CD4-positive, alpha-beta memory T cell (primary cell): ENCODE data around the gene NR2C2AP. TPM values are rescaled to one million over a fixed set of nuclear protein-coding genes. Genes with fewer than 3 reads are reported as not detected.

Experiments used
- CTCF ChIA-PET: fragments of 350-600 bp; sonication (Branson Sonifier 250); formaldehyde crosslinking; loops from one replicate; lab custom pipeline; 2021; ENCODE audit warnings: inconsistent platforms; ENCODE audit not compliant: partially characterized antibody; lab: Charles Lee
- POLR2A ChIA-PET: fragments of 350-600 bp; sonication (Branson Sonifier 250); formaldehyde crosslinking; loops from one replicate; lab custom pipeline; 2021; ENCODE audit not compliant: partially characterized antibody; lab: Charles Lee
- DNase-seq, 5 donors: peaks; one replicate each; pipeline versions ENCODE4 v3.0.0 to v3.0.0-alpha.2; 2020 to 2022; ENCODE audit warnings: mixed read lengths in 1 of 5
- H3K27ac ChIP-seq: one replicate; pipeline ENCODE4 v1.7.0; 2013; ENCODE audit warnings: low read depth, low read length
- H3K27me3 ChIP-seq: 2 replicates; pipeline ENCODE4 v1.7.0; 2013; ENCODE audit warnings: mild to moderate bottlenecking, low read length, moderate library complexity; ENCODE audit not compliant: insufficient read depth
- H3K36me3 ChIP-seq: 2 replicates; pipeline ENCODE4 v1.7.0; 2013; ENCODE audit warnings: mild to moderate bottlenecking, low read length, moderate library complexity; ENCODE audit not compliant: insufficient read depth
- H3K4me1 ChIP-seq: 2 replicates; pipeline ENCODE4 v1.7.0; 2013; ENCODE audit warnings: mild to moderate bottlenecking, low read length, moderate library complexity; ENCODE audit not compliant: insufficient read depth
- H3K4me3 ChIP-seq, 2 donors: one replicate each; pipeline ENCODE4 v1.7.0; 2013; ENCODE audit warnings: low read length in 2 of 2, mild to moderate bottlenecking in 1 of 2
- H3K9me3 ChIP-seq, 2 donors: one replicate each; pipeline ENCODE4 v1.7.0; 2013; ENCODE audit warnings: low read length in 2 of 2, control low read depth in 1 of 2; ENCODE audit not compliant: control insufficient read depth in 1 of 2
- H3K27ac Mint-ChIP-seq, 7 donors: one replicate each; pipeline ENCODE4 v1.8.0; 2020 to 2021; ENCODE audit warnings: mixed read lengths in 7 of 7, mild to moderate bottlenecking in 6 of 7, inconsistent platforms in 3 of 7, moderate library complexity in 3 of 7
- H3K27me3 Mint-ChIP-seq, 2 donors: one replicate each; pipeline ENCODE4 v1.8.0; 2020 to 2021; ENCODE audit warnings: mixed read lengths in 2 of 2
- H3K36me3 Mint-ChIP-seq, 2 donors: one replicate each; pipeline ENCODE4 v1.8.0; 2020 to 2021; ENCODE audit warnings: mixed read lengths in 2 of 2, inconsistent platforms in 1 of 2, mild to moderate bottlenecking in 1 of 2
- H3K4me1 Mint-ChIP-seq, 4 donors: one replicate each; pipeline ENCODE4 v1.8.0; 2020 to 2021; ENCODE audit warnings: mixed read lengths in 4 of 4, mild to moderate bottlenecking in 1 of 4
- H3K4me3 Mint-ChIP-seq, 8 donors: one replicate each; pipeline ENCODE4 v1.8.0; 2020 to 2021; ENCODE audit warnings: mixed read lengths in 8 of 8, mild to moderate bottlenecking in 7 of 8, moderate library complexity in 6 of 8, inconsistent platforms in 3 of 8
- H3K9me3 Mint-ChIP-seq, 8 donors: one replicate each; pipeline ENCODE4 v1.8.0; 2020 to 2021; ENCODE audit warnings: mixed read lengths in 8 of 8, mild to moderate bottlenecking in 5 of 8, inconsistent platforms in 3 of 8, moderate library complexity in 1 of 8
- intact Hi-C: fragments of 100-400 bp; cut with micrococcal nuclease; formaldehyde crosslinking; loops from one replicate; pipeline ENCODE4 v1.15.1; 2023
- polyA plus RNA-seq, 2 donors: library from polyadenylated mRNA; unstranded; fragments of 300-500 nt; fragmentation: Illumina TruSeq; gene quantifications; one replicate each; pipeline ENCODE4 v1.2.3, GENCODE V29; 2021
- total RNA-seq, 2 experiments: library from RNA; stranded (reverse); gene quantifications; one replicate each; pipeline ENCODE4 v1.2.3, GENCODE V29; 2021

The NR2C2AP gene
- total and polyA plus RNA-seq, 4 experiments from 2014 or later, result 25.1 to 33.2 (median 30.3) TPM

DNA sequence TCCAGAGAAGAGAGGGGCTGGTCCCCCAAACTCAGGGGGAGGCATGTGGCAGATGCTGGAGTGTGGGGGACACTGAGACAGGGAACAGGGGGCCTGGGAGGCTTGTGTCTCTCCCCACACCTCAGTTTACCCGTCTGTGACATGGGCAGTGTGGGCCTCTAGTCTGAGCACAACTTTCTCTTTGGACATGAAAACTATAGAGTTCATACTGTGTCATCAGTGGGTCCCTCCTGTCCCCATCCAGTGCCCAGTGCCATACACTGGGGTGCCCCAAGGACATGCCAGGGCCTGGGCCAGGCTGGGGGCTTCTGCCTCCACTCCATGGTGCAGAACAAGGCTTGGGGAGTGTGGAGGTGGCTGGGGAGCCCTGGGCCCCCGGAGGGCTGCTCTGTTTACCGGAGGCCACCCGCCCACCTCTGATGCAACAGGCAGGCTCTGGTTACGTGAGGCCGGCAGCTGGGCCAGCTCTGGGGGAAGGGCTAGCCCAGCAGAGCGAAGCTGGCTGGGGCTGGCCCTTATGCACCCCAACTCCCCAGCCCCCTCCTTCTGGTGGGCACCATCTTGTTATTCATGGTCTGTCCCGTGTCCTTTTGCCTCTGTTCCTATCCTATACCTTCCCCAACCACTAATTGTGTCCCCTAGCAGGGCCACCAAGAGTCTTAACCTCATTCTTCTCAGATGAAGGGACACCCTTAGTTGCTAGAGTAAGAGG, 31.2 kb downstream of the NR2C2AP start:
- intact Hi-C loops, result no loop called here
- ChIA-PET POLR2A (interaction anchor here (0.6 kb wide), 1 partner anchor 20 kb away, joined by 3 read pairs; the partner anchor contains the start of genes BORCS8 and RFXANK), CTCF (no interaction called here)

DNA sequence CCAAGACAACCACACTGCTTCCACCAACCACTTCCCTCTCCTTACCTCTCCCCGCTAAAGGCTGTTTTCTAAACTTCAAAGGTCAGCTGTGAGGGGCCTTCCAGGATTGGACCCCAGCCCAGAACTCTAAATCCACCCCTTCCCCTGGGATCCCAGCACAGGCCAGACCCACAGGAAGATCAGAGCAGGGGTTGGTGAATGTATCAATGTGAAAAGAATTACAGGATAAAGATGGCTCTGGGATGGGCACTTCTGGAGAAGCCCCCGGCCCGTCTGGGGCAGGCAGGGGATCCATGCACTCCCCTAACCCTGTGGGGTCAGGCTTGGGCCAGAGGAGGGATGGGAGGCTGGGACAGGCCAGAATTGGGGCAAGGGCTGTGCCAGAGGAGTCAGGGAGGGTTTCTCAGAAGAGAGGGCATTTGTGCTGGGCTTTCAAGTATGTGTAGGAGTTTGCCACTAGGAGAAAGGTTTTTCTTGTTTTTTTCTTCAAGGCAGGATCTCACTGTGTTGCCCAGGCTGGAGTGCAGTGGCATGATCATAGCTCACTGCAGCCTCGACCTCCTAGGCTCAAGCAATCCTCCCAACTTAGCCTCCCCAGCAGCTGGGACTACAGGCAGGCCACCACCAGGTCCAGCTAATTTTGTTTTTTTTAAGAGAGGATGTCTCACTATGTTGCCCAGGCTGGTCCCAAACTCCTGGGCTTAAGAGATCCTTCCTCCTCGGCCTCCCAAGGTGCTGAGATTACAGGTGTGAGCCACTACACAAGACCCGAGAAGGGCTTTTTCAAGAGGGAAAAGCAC, 32.1 kb downstream of the NR2C2AP start:
- Histone ChIP-seq H3K27me3 (no peaks in the 10 kb centered on the region), H3K9me3 (no peaks in the 10 kb centered on the region), H3K4me1 (peaks cover 14% of the 10 kb centered on the region), H3K4me3 (no peak overlapping the region), H3K36me3 (no peaks in the 10 kb centered on the region), H3K27ac (no peak overlapping the region)
- H3K4me3 Mint-ChIP-seq, result peak overlapping the region in 2 of 8 donors; percentile 20 to 63
- ChIA-PET POLR2A (no interaction called here), CTCF (no interaction called here)
- no peak for DNase-seq
- peaks cover 12 to 17% (median 14%) of the 10 kb centered on the region in 4 donors for H3K4me1 Mint-ChIP-seq
- H3K27me3 Mint-ChIP-seq, result peaks cover 1% of the 10 kb centered on the region in 2 donors
- H3K36me3 Mint-ChIP-seq, result peaks cover 0 to 8% of the 10 kb centered on the region in 2 donors
- H3K27ac Mint-ChIP-seq, result peak overlapping the region in 6 of 7 donors; percentile 9 to 83 (median 57)
- no peaks in the 10 kb centered on the region for H3K9me3 Mint-ChIP-seq
- intact Hi-C loops, result no loop called here

More for the DNA sequence above, 31.2 kb downstream of the NR2C2AP start:
- Histone ChIP-seq H3K4me1 (peaks cover 14% of the 10 kb centered on the region), H3K27me3 (no peaks in the 10 kb centered on the region), H3K36me3 (no peaks in the 10 kb centered on the region), H3K9me3 (no peaks in the 10 kb centered on the region), H3K27ac (no peak overlapping the region), H3K4me3 (no peak overlapping the region)
- H3K27me3 Mint-ChIP-seq, result peaks cover 1% of the 10 kb centered on the region in 2 donors
- no peaks in the 10 kb centered on the region for H3K9me3 Mint-ChIP-seq
- H3K36me3 Mint-ChIP-seq, result peaks cover 0 to 15% of the 10 kb centered on the region in 2 donors
- DNase-seq, result no peak
- H3K27ac Mint-ChIP-seq, result peak overlapping the region in 1 of 7 donors; percentile 66
- no peak overlapping the region for H3K4me3 Mint-ChIP-seq
- H3K4me1 Mint-ChIP-seq, result peaks cover 12 to 17% (median 14%) of the 10 kb centered on the region in 4 donors

DNA sequence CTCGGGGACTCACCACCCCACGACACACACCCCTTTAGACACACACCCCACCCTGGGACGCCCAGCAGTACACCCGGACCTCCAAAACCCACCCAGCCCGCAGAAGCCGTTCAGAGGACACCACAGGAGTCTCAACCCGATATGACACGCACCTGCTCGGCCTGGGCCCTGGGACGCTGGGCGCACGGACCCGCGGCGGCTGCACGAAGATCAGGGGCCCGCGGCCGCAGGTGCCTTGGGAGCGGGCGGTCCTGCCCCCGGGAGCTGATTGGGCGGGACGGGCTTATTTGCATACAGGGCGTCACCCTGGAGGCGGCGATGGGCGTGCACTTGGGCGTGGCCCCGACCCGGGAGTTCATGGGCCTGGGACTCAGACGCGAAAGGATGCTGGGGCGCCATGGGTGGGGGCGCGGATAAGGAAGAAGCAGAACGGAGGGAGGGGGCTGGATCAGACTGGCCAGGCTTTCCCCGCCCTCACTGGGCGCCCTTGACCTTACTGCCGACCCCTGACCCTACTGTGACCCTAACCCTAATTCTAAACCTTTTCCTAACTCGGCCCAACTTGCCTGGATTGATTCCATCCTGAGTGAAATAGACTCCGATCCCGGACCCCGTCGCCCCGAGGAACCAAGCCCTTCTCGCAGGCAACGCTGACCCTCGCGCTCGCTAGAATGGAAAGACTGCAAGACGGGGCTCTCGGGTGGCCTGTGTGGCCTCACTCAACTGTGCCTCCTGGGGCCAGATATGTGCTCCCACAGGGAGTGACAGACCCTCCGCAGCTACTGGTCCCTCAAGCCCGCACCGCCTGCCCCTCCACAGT, 33.0 kb downstream of the NR2C2AP start, which contains the start of gene MEF2B:
TSS of gene MEF2B (minus strand) at position 211 of the 820 bp plus-strand sequence. CDS start 19,528 bp downstream, outside the sequence.
- Mint-ChIP-seq H3K27ac (peak within 1 kb of the TSS in 6 of 7 donors; percentile 25 to 79 (median 60)), H3K4me1 (peaks cover 12 to 17% (median 14%) of the 10 kb centered on the region in 4 donors), H3K4me3 (peak within 1 kb of the TSS in 7 of 8 donors; percentile 60 to 82 (median 71)), H3K27me3 (peaks cover 1% of the 10 kb centered on the region in 2 donors), H3K36me3 (peaks cover 0 to 8% of the 10 kb centered on the region in 2 donors), H3K9me3 (no peaks in the 10 kb centered on the region)
- Histone ChIP-seq H3K4me1 (peaks cover 14% of the 10 kb centered on the region), H3K4me3 (peak within 1 kb of the TSS in 1 of 2 donors; percentile 5), H3K36me3 (no peaks in the 10 kb centered on the region), H3K9me3 (no peaks in the 10 kb centered on the region), H3K27me3 (no peaks in the 10 kb centered on the region), H3K27ac (no peak within 1 kb of the TSS)
- CTCF ChIA-PET, result interaction anchor here (1.2 kb wide), 1 partner anchor 117 kb away, joined by 4 read pairs; no protein-coding TSS in a partner anchor
- intact Hi-C loops, result no loop called here
- POLR2A ChIA-PET, result no interaction called here
- peak; percentile 68 to 85 (median 73) for DNase-seq

DNA sequence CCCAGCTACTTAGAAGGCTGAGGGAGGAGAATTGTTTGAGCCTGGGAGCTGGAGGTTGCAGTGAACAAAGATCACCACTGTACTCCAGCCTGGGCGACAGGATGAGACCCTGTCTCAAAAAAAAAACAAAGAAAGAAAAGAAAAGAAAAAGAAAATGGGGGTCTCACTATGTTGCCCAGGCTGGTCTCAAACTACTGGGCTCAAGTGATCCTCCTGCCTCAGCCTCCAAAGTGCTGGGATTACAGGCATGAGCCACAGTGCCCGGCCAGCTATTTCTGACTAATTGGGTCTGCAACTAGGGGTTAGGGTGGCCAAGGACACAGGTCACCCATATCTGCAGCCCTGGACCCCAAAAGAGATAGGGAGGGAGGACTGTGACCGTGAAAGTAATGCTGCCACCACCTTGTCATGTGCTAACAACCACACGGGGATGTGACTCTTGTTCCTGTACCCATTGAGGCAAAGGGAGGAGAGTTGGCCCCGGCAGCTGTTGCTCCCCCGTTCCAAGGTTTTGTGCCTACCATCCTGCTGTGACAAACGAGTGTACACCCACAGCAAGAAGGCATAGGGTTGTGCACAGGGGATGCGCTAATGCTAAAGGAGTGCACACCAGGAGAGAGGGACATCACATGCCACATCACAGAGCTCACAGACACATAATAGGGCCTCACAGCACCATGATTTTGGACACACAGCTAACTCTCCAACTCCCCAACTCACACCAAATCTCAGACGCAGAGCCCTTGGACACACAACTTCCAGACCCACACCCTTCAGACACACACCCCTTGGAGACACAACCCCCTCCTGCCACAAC, 33.8 kb downstream of the NR2C2AP start:
- intact Hi-C loops, result no loop called here
- H3K9me3 ChIP-seq, result no peaks in the 10 kb centered on the region
- H3K4me3 Mint-ChIP-seq, result peak overlapping the region in 7 of 8 donors; percentile 60 to 82 (median 71)
- DNase-seq, result no peak
- peaks cover 0 to 5% of the 10 kb centered on the region in 2 donors for H3K36me3 Mint-ChIP-seq
- H3K27ac ChIP-seq, result no peak overlapping the region
- peaks cover 11 to 17% (median 14%) of the 10 kb centered on the region in 4 donors for H3K4me1 Mint-ChIP-seq
- no peaks in the 10 kb centered on the region for H3K36me3 ChIP-seq
- no peak overlapping the region for H3K4me3 ChIP-seq
- no peaks in the 10 kb centered on the region for H3K9me3 Mint-ChIP-seq
- peaks cover 14% of the 10 kb centered on the region for H3K4me1 ChIP-seq
- ChIA-PET POLR2A (no interaction called here), CTCF (interaction anchor here (1.2 kb wide), 1 partner anchor 116 kb away, joined by 4 read pairs; no protein-coding TSS in a partner anchor)
- peaks cover 1% of the 10 kb centered on the region in 2 donors for H3K27me3 Mint-ChIP-seq
- H3K27me3 ChIP-seq, result no peaks in the 10 kb centered on the region
- peak overlapping the region in 2 of 7 donors; percentile 59 to 60 for H3K27ac Mint-ChIP-seq

DNA sequence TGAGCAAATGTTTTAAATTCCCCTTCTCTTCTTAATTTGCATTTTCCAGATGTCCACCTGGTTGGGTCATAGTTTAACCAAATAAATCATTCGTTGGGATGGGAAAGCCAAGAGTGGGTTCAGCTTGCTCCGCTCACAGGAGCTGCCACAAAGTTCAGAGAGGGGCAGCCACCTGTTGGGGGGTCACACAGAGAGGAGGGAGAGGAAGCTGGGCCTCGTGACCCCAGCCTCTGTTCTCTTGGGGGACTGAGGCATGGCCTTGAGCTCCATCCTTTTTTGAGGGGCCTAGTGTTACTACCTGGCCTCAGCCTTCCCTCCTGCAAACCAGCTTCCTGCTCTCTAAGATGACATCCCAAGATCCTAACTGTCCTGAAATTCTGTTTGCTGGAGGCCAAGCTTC, 35.6 kb downstream of the NR2C2AP start:
- no peaks in the 10 kb centered on the region for H3K9me3 ChIP-seq
- peaks cover 11 to 17% (median 14%) of the 10 kb centered on the region in 4 donors for H3K4me1 Mint-ChIP-seq
- H3K4me3 ChIP-seq, result no peak overlapping the region
- no peaks in the 10 kb centered on the region for H3K9me3 Mint-ChIP-seq
- ChIA-PET CTCF (interaction anchor here (2.4 kb wide), 1 partner anchor 9 kb away, joined by 9 read pairs; no protein-coding TSS in a partner anchor), POLR2A (interaction anchor here (0.6 to 1.1 kb wide), 3 partner anchors 9 to 188 kb away, joined by 3 read pairs; partner anchors contain the start of genes BORCS8 and RFXANK)
- H3K4me3 Mint-ChIP-seq, result no peak overlapping the region
- peaks cover 1% of the 10 kb centered on the region in 2 donors for H3K27me3 Mint-ChIP-seq
- H3K27ac ChIP-seq, result no peak overlapping the region
- peaks cover 0 to 5% of the 10 kb centered on the region in 2 donors for H3K36me3 Mint-ChIP-seq
- DNase-seq, result no peak
- H3K36me3 ChIP-seq, result no peaks in the 10 kb centered on the region
- H3K27me3 ChIP-seq, result no peaks in the 10 kb centered on the region
- H3K27ac Mint-ChIP-seq, result no peak overlapping the region
- peaks cover 14% of the 10 kb centered on the region for H3K4me1 ChIP-seq
- intact Hi-C loops, result no loop called here

DNA sequence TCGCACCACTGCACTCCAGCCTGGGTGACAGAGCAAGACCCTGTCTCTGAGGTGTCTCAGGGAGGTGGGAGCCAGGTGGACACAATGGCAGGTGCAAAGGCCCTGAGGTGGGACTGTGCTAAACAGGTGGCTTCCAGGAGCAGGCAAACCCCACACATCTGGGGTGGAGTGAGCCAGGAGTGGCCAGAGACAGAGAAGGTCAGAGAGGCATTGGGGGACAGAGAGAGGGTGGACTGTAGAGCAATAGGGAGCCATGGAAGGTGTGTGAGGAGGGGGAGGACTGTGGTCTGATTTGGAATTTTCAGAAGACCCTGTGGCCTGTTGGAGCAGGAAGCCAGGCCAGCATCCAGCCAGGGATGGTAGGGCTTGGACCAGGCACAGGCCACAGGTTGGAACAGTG, 37.8 kb downstream of the NR2C2AP start:
- Mint-ChIP-seq H3K4me1 (peaks cover 8 to 10% (median 10%) of the 10 kb centered on the region in 4 donors), H3K27me3 (peaks cover under 1 to 1% of the 10 kb centered on the region in 2 donors), H3K27ac (peak overlapping the region in 1 of 7 donors; percentile 55), H3K36me3 (peaks cover 0 to 7% of the 10 kb centered on the region in 2 donors), H3K9me3 (no peaks in the 10 kb centered on the region), H3K4me3 (peak overlapping the region in 1 of 8 donors; percentile 29)
- H3K4me3 ChIP-seq, result no peak overlapping the region
- H3K27me3 ChIP-seq, result no peaks in the 10 kb centered on the region
- no peak for DNase-seq
- CTCF ChIA-PET, result no interaction called here
- POLR2A ChIA-PET, result no interaction called here
- no peak overlapping the region for H3K27ac ChIP-seq
- H3K36me3 ChIP-seq, result no peaks in the 10 kb centered on the region
- intact Hi-C loops, result no loop called here
- H3K4me1 ChIP-seq, result peaks cover 9% of the 10 kb centered on the region
- H3K9me3 ChIP-seq, result no peaks in the 10 kb centered on the region
